22Rv1 (cell line): ENCODE measurements around the gene DPP6.

Experiments used
- H3K27ac ChIP-seq: fragments of 450-650 bp; 2 replicates; pipeline ENCODE4 v1.5.1; 2017
- CTCF ChIP-seq: fragments of 450-650 bp; IDR thresholded peaks from 2 replicates; pipeline ENCODE4 v1.5.1; 2017; ENCODE audit warnings: mild to moderate bottlenecking
- ZFX ChIP-seq: fragments of 450-650 bp; IDR thresholded peaks from 2 replicates; pipeline ENCODE4 v1.6.1; 2017; ENCODE audit warnings: antibody characterized with exemption, borderline replicate concordance

DPP6 gene

GRCh38 chr7:154610903-154611302 is 558.7 kb downstream of the DPP6 start:
- no peak for TF ChIP-seq ZFX
- TF ChIP-seq CTCF, result no peak
- no peak overlapping the region for H3K27ac ChIP-seq

GRCh38 chr7:154613811-154614210 is 561.6 kb downstream of the DPP6 start:
- TF ChIP-seq ZFX (no peak), CTCF (no peak)
- no peak overlapping the region for H3K27ac ChIP-seq

GRCh38 chr7:154620141-154620755 is 568.0 kb downstream of the DPP6 start:
- H3K27ac ChIP-seq, result no peak overlapping the region
- TF ChIP-seq CTCF (no peak), ZFX (no peak)

DNA sequence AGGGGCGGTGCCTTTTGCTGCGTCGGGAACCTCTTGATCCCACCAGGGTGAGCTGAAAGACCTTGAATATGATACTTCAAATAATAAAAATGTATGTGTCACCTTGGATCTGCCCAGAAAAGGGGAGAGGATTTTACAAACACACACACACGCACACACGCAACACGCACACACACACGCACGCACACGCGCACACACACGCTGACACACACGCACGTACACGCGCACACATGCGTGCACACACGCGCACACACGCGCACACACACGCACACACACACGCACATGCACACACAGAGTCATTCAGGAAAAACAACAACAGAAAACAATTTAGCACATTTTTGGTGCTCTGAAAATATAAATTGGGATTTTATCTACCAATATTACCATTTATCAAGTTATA is 571.2 kb downstream of the DPP6 start:
- no peak overlapping the region for H3K27ac ChIP-seq
- TF ChIP-seq ZFX (no peak), CTCF (no peak)

DNA sequence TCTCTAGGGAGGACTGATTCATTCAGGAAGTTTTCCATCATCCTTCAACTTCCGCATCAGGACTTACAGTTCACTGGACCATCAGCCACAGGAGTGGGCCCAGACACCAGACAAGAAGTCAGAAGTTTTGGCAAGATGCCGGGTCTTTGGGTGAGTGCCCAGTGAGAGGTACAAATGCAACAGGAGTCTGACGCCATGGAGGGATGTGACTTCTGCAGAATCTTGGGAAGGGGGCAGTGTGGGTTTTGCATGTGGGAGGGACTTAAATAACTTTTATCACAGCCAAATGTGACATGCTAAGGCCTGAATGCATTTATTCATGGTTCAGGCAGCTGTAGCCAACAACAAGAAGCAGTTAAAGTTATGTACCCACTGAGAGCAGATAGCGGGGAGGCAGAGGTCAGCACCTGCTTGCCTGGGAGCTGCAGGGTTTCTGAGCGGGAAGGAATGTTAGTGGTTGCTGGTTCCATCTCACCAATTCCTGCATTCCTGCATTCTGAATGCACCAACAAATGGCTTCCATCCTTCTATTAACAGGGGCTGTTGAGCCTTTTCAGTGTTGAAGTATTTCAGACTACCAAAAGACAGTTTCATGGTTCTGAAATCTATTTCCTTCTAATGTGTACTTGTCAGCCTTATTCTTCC is 575.6 kb downstream of the DPP6 start:
- TF ChIP-seq ZFX (no peak), CTCF (no peak)
- no peak overlapping the region for H3K27ac ChIP-seq

GRCh38 chr7:154628556-154628955 is 576.4 kb downstream of the DPP6 start:
- TF ChIP-seq CTCF (no peak), ZFX (no peak)
- H3K27ac ChIP-seq, result no peak overlapping the region

- no peak overlapping the region for H3K27ac ChIP-seq
- TF ChIP-seq CTCF, result no peak
- TF ChIP-seq ZFX, result no peak
These were observed 579.0 kb downstream of the DPP6 start for GRCh38 chr7:154631162-154631561.
